ENCODE measurements around the gene ATP7B. TPM values are rescaled to one million over a fixed set of nuclear protein-coding genes. Genes with fewer than 3 reads are reported as not detected.
"Not testable (repeated sequence)": the region's sequence is repeated elsewhere in the genome, so short reads cannot be mapped to it uniquely, and the experiment has no call there.

The ATP7B gene
- total RNA-seq, 2 experiments from 2014 or later = 0.38 to 0.80 TPM

- CTCF ChIA-PET = interaction anchor here (0.9 to 1.4 kb wide), 2 partner anchors 87 to 99 kb away, joined by 3 to 4 read pairs; no protein-coding TSS in a partner anchor
- no peak for ATAC-seq
- Mint-ChIP-seq H3K4me1 (peaks cover 35% of the 10 kb centered on the region), H3K4me3 (no peak overlapping the region), H3K9me3 (ENCODE audit: low read depth) (no peaks in the 10 kb centered on the region), H3K27me3 (peaks cover 4% of the 10 kb centered on the region), H3K27ac (no peak overlapping the region), H3K36me3 (no peaks in the 10 kb centered on the region)
- DNase-seq = no peak
Measured at GRCh38 chr13:51913421-51914136, 97.7 kb downstream of the ATP7B start.

GRCh38 chr13:51912511-51913225, 98.6 kb downstream of the ATP7B start:
- Mint-ChIP-seq H3K4me3 (no peak overlapping the region), H3K27ac (no peak overlapping the region), H3K36me3 (no peaks in the 10 kb centered on the region), H3K4me1 (peaks cover 36% of the 10 kb centered on the region), H3K9me3 (ENCODE audit: low read depth) (no peaks in the 10 kb centered on the region), H3K27me3 (peaks cover 4% of the 10 kb centered on the region)
- CTCF ChIA-PET = interaction anchor here (0.9 to 1.0 kb wide), 2 partner anchors 49 to 98 kb away, joined by 3 read pairs; no protein-coding TSS in a partner anchor
- DNase-seq (no peak), ATAC-seq (no peak)

DNA sequence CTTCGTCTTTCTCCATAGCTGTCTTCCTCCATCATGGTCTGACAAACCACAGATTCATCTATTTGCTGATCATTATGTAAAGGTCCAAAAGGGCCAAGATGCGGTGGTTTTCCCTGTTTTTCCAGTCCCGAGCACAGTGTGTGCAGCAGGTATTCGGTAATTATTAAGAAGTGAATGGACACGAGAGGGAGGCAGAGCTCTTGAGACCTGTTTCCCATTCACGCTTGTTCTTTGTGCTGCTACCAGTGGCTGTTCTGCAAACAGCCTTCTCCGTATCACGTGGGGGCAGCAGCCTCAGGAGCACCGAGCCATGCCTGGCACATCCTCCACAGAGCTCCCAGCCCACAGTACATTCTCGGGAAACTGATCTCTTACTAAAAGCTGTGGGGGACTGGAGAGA, 99.2 kb downstream of the ATP7B start:
- CTCF ChIA-PET = interaction anchor here (1.0 to 1.4 kb wide), 2 partner anchors 47 to 50 kb away, joined by 3 to 4 read pairs; no protein-coding TSS in a partner anchor
- H3K27me3 Mint-ChIP-seq = peaks cover 4% of the 10 kb centered on the region
- H3K36me3 Mint-ChIP-seq = no peaks in the 10 kb centered on the region
- H3K4me3 Mint-ChIP-seq = no peak overlapping the region
- DNase-seq (no peak), ATAC-seq (no peak)
- H3K9me3 Mint-ChIP-seq (ENCODE audit: low read depth) = no peaks in the 10 kb centered on the region
- peaks cover 41% of the 10 kb centered on the region for H3K4me1 Mint-ChIP-seq
- no peak overlapping the region for H3K27ac Mint-ChIP-seq

DNA sequence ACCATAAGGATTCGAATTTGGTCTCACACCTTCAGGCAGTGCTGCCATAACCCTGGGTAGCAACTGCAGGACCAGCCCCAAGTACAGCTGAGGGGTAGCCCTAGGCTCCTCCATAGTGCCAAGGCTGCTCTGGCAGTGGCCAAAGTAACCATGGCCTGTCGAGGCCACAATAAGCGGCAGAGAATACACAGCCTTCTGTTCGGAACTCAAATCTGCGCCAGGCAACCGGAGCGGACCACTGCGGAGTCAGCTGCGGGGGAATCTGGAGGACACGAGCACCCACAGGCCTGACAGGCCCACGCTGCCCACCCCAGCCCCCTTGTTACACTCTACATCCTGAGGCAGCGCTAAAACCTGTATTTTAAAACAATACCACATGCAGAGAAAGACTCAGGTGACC, 100.7 kb downstream of the ATP7B start:
- Mint-ChIP-seq H3K9me3 (ENCODE audit: low read depth) (no peaks in the 10 kb centered on the region), H3K27ac (no peak overlapping the region), H3K4me1 (peaks cover 43% of the 10 kb centered on the region), H3K4me3 (no peak overlapping the region), H3K27me3 (peaks cover 4% of the 10 kb centered on the region), H3K36me3 (no peaks in the 10 kb centered on the region)
- DNase-seq (peak; percentile 31), ATAC-seq (no peak)
- CTCF ChIA-PET = interaction anchor here (1.0 to 1.1 kb wide), 2 partner anchors 15 to 43 kb away, joined by 4 to 5 read pairs; no protein-coding TSS in a partner anchor

- DNase-seq = peak; percentile 29
- CTCF ChIA-PET = interaction anchor here (1.0 kb wide), 1 partner anchor 13 kb away, joined by 3 read pairs; no protein-coding TSS in a partner anchor
- H3K4me3 Mint-ChIP-seq = peak overlapping the region; percentile 48
- H3K4me1 Mint-ChIP-seq = peaks cover 43% of the 10 kb centered on the region
- not testable (repeated sequence) for H3K9me3 Mint-ChIP-seq (ENCODE audit: low read depth); ATAC-seq; H3K27me3 Mint-ChIP-seq; H3K36me3 Mint-ChIP-seq
- H3K27ac Mint-ChIP-seq = peak overlapping the region; percentile 75
Measured at GRCh38 chr13:51909265-51909664, 102.0 kb downstream of the ATP7B start.

DNA sequence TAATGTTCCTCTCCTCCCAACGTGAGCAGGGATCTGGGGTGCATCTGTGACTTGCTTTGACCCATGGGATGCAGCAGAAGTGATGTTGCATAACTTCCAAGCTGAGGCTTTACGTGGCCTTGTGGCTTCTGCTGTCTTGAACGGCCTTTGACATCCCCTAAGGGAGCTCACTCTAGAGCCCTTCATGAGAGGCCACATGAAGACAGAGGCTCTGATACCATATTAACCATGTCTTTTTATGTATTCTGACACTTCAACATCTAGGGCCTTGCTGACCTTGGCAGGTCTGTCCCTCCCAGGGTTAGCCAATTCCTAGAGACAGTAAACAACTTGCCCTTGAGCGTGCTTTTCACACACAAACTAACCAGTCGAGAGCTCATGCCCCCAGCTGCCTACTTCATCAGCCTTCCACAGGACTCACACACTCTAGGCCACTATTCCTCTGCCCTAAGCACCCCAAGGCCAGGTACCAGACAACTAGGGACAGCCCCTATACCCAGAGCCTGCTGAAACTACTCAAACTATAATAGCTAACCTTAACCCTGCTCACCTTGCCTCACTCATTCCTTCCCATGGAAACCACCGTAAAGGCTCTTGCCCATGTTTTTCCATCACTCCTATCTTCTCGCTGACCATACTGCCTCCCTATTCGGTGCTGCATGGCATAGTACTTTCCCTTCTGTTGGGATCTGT, 104.1 kb downstream of the ATP7B start:
- peak; percentile 26 for DNase-seq

GRCh38 chr13:51906581-51906980, 104.7 kb downstream of the ATP7B start:
- Mint-ChIP-seq H3K4me3 (no peak overlapping the region), H3K27ac (no peak overlapping the region), H3K36me3 (no peaks in the 10 kb centered on the region), H3K27me3 (peaks cover 11% of the 10 kb centered on the region), H3K9me3 (ENCODE audit: low read depth) (no peaks in the 10 kb centered on the region), H3K4me1 (peaks cover 40% of the 10 kb centered on the region)
- CTCF ChIA-PET = interaction anchor here (0.9 kb wide), 1 partner anchor 15 kb away, joined by 3 read pairs; no protein-coding TSS in a partner anchor
- ATAC-seq = no peak
- no peak for DNase-seq

More for the DNA sequence above, 104.1 kb downstream of the ATP7B start:
- Mint-ChIP-seq H3K4me3 (no peak overlapping the region), H3K36me3 (no peaks in the 10 kb centered on the region), H3K9me3 (ENCODE audit: low read depth) (no peaks in the 10 kb centered on the region), H3K27ac (no peak overlapping the region), H3K27me3 (peaks cover 8% of the 10 kb centered on the region), H3K4me1 (peaks cover 46% of the 10 kb centered on the region)
- CTCF ChIA-PET = interaction anchor here (0.9 kb wide), 1 partner anchor 14 kb away, joined by 3 read pairs; no protein-coding TSS in a partner anchor
- ATAC-seq = no peak

- peaks cover 15% of the 10 kb centered on the region for H3K27me3 Mint-ChIP-seq
- peaks cover 35% of the 10 kb centered on the region for H3K4me1 Mint-ChIP-seq
- ATAC-seq = no peak
- no peaks in the 10 kb centered on the region for H3K9me3 Mint-ChIP-seq (ENCODE audit: low read depth)
- no peak overlapping the region for H3K4me3 Mint-ChIP-seq
- DNase-seq = no peak
- H3K36me3 Mint-ChIP-seq = no peaks in the 10 kb centered on the region
- CTCF ChIA-PET = no interaction called here
- no peak overlapping the region for H3K27ac Mint-ChIP-seq
Measured at GRCh38 chr13:51905787-51906186, 105.5 kb downstream of the ATP7B start.

GRCh38 chr13:51902776-51903175, 108.5 kb downstream of the ATP7B start:
- peaks cover 19% of the 10 kb centered on the region for H3K4me1 Mint-ChIP-seq
- H3K27me3 Mint-ChIP-seq = peaks cover 22% of the 10 kb centered on the region
- H3K27ac Mint-ChIP-seq = no peak overlapping the region
- H3K36me3 Mint-ChIP-seq = no peaks in the 10 kb centered on the region
- no peak overlapping the region for H3K4me3 Mint-ChIP-seq
- H3K9me3 Mint-ChIP-seq (ENCODE audit: low read depth) = no peaks in the 10 kb centered on the region
- ATAC-seq (peak; percentile 33), DNase-seq (peak; percentile 53)
- CTCF ChIA-PET = interaction anchor here (1.2 kb wide), 1 partner anchor 225 kb away, joined by 3 read pairs; no protein-coding TSS in a partner anchor

DNA sequence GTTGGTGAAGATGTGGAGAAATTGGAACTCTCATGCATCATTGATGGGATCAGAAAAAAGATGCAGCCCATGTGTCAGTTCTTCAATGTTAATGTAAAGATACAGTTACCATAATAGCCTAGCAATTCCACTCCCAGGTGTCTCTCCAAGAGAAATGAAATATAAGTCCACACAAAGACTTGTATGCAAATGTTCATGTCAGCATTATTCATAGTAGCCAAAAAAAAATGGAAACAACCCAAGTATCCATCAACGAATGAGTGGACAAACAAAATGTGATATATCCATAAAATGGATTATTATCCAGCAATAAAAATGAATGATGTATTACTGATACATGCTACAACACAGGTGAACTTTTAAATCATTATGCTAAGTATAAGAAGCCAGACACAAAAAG, 110.8 kb downstream of the ATP7B start:
- peaks cover 14% of the 10 kb centered on the region for H3K4me1 Mint-ChIP-seq
- CTCF ChIA-PET = no interaction called here
- peaks cover 26% of the 10 kb centered on the region for H3K27me3 Mint-ChIP-seq

DNA sequence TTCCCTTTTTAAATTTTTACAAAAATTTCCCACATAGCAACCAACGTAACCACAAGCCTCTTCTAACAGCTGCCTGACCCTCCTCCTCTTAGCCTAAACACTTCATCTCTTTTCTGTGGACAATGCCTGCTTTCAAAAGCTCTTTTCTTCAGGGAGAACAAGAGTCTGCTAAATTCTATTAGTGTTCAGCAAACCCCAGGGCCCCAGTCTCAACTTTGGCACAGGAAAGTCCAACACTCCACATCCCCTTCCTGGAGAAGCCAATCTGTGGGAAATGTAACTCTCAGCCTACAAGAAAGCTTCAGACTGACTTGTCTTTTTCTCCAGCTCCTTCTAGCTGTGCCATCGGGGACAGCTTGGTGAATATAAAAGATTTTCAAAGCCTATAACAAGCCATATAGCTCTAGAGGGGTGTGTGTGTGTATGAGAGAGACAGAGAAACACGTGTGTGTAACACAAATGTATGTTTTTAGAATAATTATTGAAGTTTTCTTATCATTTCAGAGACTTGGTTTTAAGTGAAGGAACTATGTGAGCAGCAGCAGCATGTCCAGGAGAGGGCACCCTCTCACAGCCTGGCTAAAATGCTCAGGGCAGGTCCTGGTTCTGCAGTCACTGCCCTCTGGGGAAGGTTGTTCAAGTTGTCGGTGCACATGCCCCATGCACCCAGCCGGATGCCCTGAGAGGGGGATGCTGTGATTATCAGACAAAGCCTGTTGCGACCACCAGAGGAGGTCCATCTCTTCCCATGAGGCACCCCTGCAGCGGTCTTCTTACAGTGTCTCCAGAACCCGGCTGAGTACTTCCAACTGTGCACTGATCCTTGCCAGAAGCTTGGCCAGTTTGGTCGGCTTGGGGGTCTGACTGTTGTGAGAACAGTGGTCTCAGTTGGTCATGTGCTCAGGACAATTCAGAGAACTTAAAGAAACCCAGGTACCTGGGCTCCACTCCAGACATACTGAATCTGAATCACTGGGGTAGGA, 115.1 kb downstream of the ATP7B start:
- CTCF ChIA-PET = interaction anchor here (0.6 to 5.5 kb wide), 13 partner anchors 11 to 305 kb away, joined by 3 to 32 read pairs (median 3); partner anchors contain the start of genes ALG11 and NEK5
- ATAC-seq (peak; percentile 80), DNase-seq (peak; percentile 71)
- Mint-ChIP-seq H3K9me3 (ENCODE audit: low read depth) (no peaks in the 10 kb centered on the region), H3K36me3 (no peaks in the 10 kb centered on the region), H3K27ac (no peak overlapping the region), H3K4me1 (peaks cover 3% of the 10 kb centered on the region), H3K4me3 (no peak overlapping the region), H3K27me3 (peaks cover 32% of the 10 kb centered on the region)

More for the DNA sequence above, 110.8 kb downstream of the ATP7B start:
- H3K4me3 Mint-ChIP-seq = no peak overlapping the region
- H3K27ac Mint-ChIP-seq = no peak overlapping the region
- H3K9me3 Mint-ChIP-seq (ENCODE audit: low read depth) = no peaks in the 10 kb centered on the region
- no peaks in the 10 kb centered on the region for H3K36me3 Mint-ChIP-seq
- ATAC-seq = no peak
- no peak for DNase-seq

DNA sequence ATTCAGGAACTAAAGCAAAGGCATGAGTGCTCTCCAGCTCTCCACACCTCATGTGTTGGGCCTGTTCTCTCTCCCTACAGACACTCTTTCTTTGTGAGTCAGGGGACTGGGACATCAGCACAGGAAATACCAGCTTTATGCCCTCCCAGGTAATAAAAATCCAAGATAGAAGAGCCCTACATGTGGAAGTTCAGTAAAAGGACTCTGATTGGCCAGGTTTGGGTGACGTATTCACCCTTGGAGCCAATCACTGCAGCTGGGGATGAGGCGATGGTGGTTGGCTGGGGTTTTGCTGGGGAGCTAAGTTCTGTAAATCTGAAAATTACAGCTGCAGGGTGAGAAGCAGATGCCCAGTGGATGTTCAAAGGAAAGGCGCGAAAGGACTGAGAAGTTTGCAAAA, 117.0 kb downstream of the ATP7B start:
- DNase-seq (no peak), ATAC-seq (no peak)
- CTCF ChIA-PET = interaction anchor here (0.9 to 5.5 kb wide), 3 partner anchors 49 to 234 kb away, joined by 3 to 32 read pairs (median 4); partner anchors contain the start of genes NEK5 and TMEM272
- Mint-ChIP-seq H3K4me3 (no peak overlapping the region), H3K27ac (no peak overlapping the region), H3K9me3 (ENCODE audit: low read depth) (no peaks in the 10 kb centered on the region), H3K27me3 (peaks cover 29% of the 10 kb centered on the region), H3K36me3 (no peaks in the 10 kb centered on the region), H3K4me1 (peaks cover 3% of the 10 kb centered on the region)

Measured in activated CD8-positive, alpha-beta memory T cell treated with anti-CD3 and anti-CD28 coated beads, Interleukin-2, amount 10 ng/mL, durations not matched to agents 7 days and 5 days (primary cell).